OCI-LY1 (cell line): ENCODE data around the gene GRPR.

ENCODE experiments used
- H2AFZ ChIP-seq: fragments of 200-600 bp; sonication (generic), shearing (Covaris generic); 2 replicates; pipeline ENCODE4 v1.6.0; 2014; ENCODE audit warnings: antibody characterized with exemption, mild to moderate bottlenecking, low read length
- H3F3A ChIP-seq: fragments of 200-600 bp; sonication (generic), shearing (Covaris generic); 2 replicates; pipeline ENCODE4 v1.6.0; 2014; ENCODE audit warnings: mild to moderate bottlenecking, antibody characterized with exemption, low read length, moderate library complexity; ENCODE audit not compliant: insufficient read depth
- H3K27ac ChIP-seq: fragments of 200-600 bp; sonication (generic); 2 replicates; pipeline ENCODE4 v1.5.1; 2014; ENCODE audit warnings: low read length, mixed run types, mild to moderate bottlenecking, low read depth; ENCODE audit not compliant: poor library complexity, severe bottlenecking
- H3K27me3 ChIP-seq: fragments of 200-600 bp; sonication (generic); 2 replicates; pipeline ENCODE4 v1.6.0; 2014; ENCODE audit warnings: antibody characterized with exemption, mild to moderate bottlenecking, low read length, moderate library complexity; ENCODE audit not compliant: insufficient read depth
- H3K36me3 ChIP-seq: fragments of 200-600 bp; sonication (generic); 2 replicates; pipeline ENCODE4 v1.6.1; 2014; ENCODE audit warnings: mild to moderate bottlenecking, antibody characterized with exemption, low read length, moderate library complexity, mixed read lengths; ENCODE audit not compliant: insufficient read depth
- H3K4me1 ChIP-seq: fragments of 200-600 bp; sonication (generic); 2 replicates; pipeline ENCODE4 v1.5.1; 2014; ENCODE audit warnings: mild to moderate bottlenecking, low read length, moderate library complexity; ENCODE audit not compliant: insufficient read depth, severe bottlenecking
- H3K4me2 ChIP-seq: fragments of 200-600 bp; sonication (generic), shearing (Covaris generic); 2 replicates; pipeline ENCODE4 v1.6.1; 2014; ENCODE audit warnings: low read length
- H3K4me3 ChIP-seq: fragments of 200-600 bp; sonication (generic); 2 replicates; pipeline ENCODE4 v1.5.1; 2014; ENCODE audit warnings: low read length, low read depth, mild to moderate bottlenecking, mixed read lengths; ENCODE audit not compliant: poor library complexity, severe bottlenecking
- H3K79me2 ChIP-seq: fragments of 200-600 bp; shearing (Covaris generic); 2 replicates; pipeline ENCODE4 v1.6.1; 2016; ENCODE audit warnings: mixed run types, low read length, mixed read lengths; ENCODE audit not compliant: insufficient read depth
- H3K9ac ChIP-seq: fragments of 200-600 bp; sonication (generic), shearing (Covaris generic); 2 replicates; pipeline ENCODE4 v1.6.1; 2014; ENCODE audit warnings: mild to moderate bottlenecking, low read length, mixed read lengths
- H3K9me2 ChIP-seq: fragments of 200-600 bp; sonication (generic), shearing (Covaris generic); 2 replicates; pipeline ENCODE4 v1.6.1; 2014; ENCODE audit warnings: low read depth, mild to moderate bottlenecking, low read length, mixed read lengths
- H3K9me3 ChIP-seq: fragments of 200-600 bp; shearing (Covaris generic); 2 replicates; pipeline ENCODE4 v1.6.1; 2014; ENCODE audit warnings: low read length, mixed read lengths
- H4K20me1 ChIP-seq: fragments of 200-600 bp; sonication (generic), shearing (Covaris generic); 2 replicates; pipeline ENCODE4 v1.6.0; 2016; ENCODE audit warnings: mild to moderate bottlenecking, low read length; ENCODE audit not compliant: insufficient read depth
- CTCF ChIP-seq: fragments of 200-600 bp; sonication (generic), shearing (Covaris generic); IDR thresholded peaks from 2 replicates; pipeline ENCODE4 v1.5.1; 2017; ENCODE audit warnings: mild to moderate bottlenecking, antibody characterized with exemption, low read length, moderate library complexity, mixed read lengths
- EZH2 ChIP-seq: fragments of 200-600 bp; sonication (generic), shearing (Covaris generic); IDR thresholded peaks from 2 replicates; pipeline ENCODE4 v1.8.0; 2017; ENCODE audit warnings: borderline replicate concordance, mixed run types, mild to moderate bottlenecking, antibody characterized with exemption, low read length, moderate library complexity, mixed read lengths

GRPR gene

GRCh38 chrX:16119353-16120220, 3.8 kb upstream of the GRPR start:
- H3K27ac ChIP-seq = no peak overlapping the region
- no peak overlapping the region for H3K9ac ChIP-seq
- no peaks in the 10 kb centered on the region for H3K9me3 ChIP-seq
- no peaks in the 10 kb centered on the region for H4K20me1 ChIP-seq
- no peak overlapping the region for H2AFZ ChIP-seq
- TF ChIP-seq EZH2 (no peak), CTCF (no peak)
- H3K4me2 ChIP-seq = no peak overlapping the region
- H3K79me2 ChIP-seq = no peaks in the 10 kb centered on the region
- H3K36me3 ChIP-seq = no peaks in the 10 kb centered on the region
- H3K27me3 ChIP-seq = no peaks in the 10 kb centered on the region
- no peaks in the 10 kb centered on the region for H3K9me2 ChIP-seq
- H3K4me3 ChIP-seq = no peak overlapping the region
- no peaks in the 10 kb centered on the region for H3K4me1 ChIP-seq
- no peaks in the 10 kb centered on the region for H3F3A ChIP-seq

DNA sequence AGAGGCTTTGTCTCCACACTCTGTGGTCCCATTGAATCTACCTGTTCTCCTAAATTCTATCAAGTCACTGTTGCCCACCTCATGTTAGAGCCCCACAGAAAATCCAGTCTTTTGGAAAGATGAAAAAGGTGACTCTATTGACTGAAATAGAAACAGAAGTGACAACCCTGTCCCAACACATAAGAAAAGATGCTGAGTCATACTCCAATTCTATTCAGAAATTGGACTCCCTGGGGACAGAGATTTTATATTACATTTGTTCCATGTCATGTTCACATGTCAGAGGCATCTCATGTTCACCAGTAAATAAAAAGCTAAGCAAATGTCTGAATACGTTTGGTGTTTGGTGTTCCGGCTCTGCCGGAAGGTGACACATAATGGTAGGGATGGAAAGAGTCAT, 2.9 kb upstream of the GRPR start:
- Histone ChIP-seq H4K20me1 (no peaks in the 10 kb centered on the region), H3K4me3 (no peak overlapping the region), H3K27ac (no peak overlapping the region), H3K27me3 (no peaks in the 10 kb centered on the region), H3K9ac (no peak overlapping the region), H3F3A (no peaks in the 10 kb centered on the region), H3K4me2 (no peak overlapping the region), H3K9me3 (no peaks in the 10 kb centered on the region), H3K4me1 (no peaks in the 10 kb centered on the region), H3K79me2 (no peaks in the 10 kb centered on the region), H2AFZ (no peak overlapping the region), H3K36me3 (no peaks in the 10 kb centered on the region), H3K9me2 (no peaks in the 10 kb centered on the region)
- TF ChIP-seq CTCF (no peak), EZH2 (no peak)

DNA sequence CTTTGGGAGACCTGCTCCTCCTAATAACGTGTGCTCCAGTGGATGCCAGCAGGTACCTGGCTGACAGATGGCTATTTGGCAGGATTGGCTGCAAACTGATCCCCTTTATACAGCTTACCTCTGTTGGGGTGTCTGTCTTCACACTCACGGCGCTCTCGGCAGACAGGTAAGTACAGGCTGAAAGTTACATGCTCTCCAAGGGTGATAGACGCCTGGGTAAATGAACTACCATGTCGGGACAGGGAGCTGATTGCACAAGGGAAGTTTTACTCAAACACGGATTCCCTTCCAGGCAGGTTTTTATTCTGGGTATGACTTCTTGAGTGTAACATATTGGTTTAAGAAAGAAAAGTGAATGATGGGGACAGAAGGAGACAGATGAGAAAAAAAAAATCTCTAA, 836 bp downstream of the GRPR start:
- TF ChIP-seq CTCF (no peak), EZH2 (no peak)
- Histone ChIP-seq H3K9me3 (no peaks in the 10 kb centered on the region), H2AFZ (no peak overlapping the region), H3K9ac (no peak overlapping the region), H4K20me1 (no peaks in the 10 kb centered on the region), H3K4me3 (no peak overlapping the region), H3K36me3 (no peaks in the 10 kb centered on the region), H3K27me3 (no peaks in the 10 kb centered on the region), H3K9me2 (no peaks in the 10 kb centered on the region), H3F3A (no peaks in the 10 kb centered on the region), H3K4me2 (no peak overlapping the region), H3K79me2 (no peaks in the 10 kb centered on the region), H3K4me1 (no peaks in the 10 kb centered on the region), H3K27ac (no peak overlapping the region)
